ENCODE results near the gene P2RY14.

P2RY14 gene

GRCh38 chr3:151314137-151314536 lies 35.8 kb upstream of the P2RY14 start:
- no peak for DNase-seq (ENCODE audit: low read depth)
- TF ChIP-seq CTCF (IDR thresholded peaks at IDR 0.05; ENCODE audit: control insufficient read depth, insufficient read depth, low read depth, low read length, missing control alignments): no peak
- H3K4me3 ChIP-seq (ENCODE audit: control insufficient read depth, low read depth, low read length): no peak overlapping the region

- no peak for DNase-seq (ENCODE audit: low read depth)
- no peak for TF ChIP-seq CTCF (IDR thresholded peaks at IDR 0.05; ENCODE audit: control insufficient read depth, insufficient read depth, low read depth, low read length, missing control alignments)
- H3K4me3 ChIP-seq (ENCODE audit: control insufficient read depth, low read depth, low read length): no peak overlapping the region
Measured at GRCh38 chr3:151312972-151313371, 34.6 kb upstream of the P2RY14 start.

GRCh38 chr3:151309566-151309965 lies 31.2 kb upstream of the P2RY14 start:
- TF ChIP-seq CTCF (IDR thresholded peaks at IDR 0.05; ENCODE audit: control insufficient read depth, insufficient read depth, low read depth, low read length, missing control alignments): no peak
- no peak overlapping the region for H3K4me3 ChIP-seq (ENCODE audit: control insufficient read depth, low read depth, low read length)
- no peak for DNase-seq (ENCODE audit: low read depth)

- no peak for DNase-seq (ENCODE audit: low read depth)
- TF ChIP-seq CTCF (IDR thresholded peaks at IDR 0.05; ENCODE audit: control insufficient read depth, insufficient read depth, low read depth, low read length, missing control alignments): no peak
- H3K4me3 ChIP-seq (ENCODE audit: control insufficient read depth, low read depth, low read length): no peak overlapping the region
Measured at GRCh38 chr3:151307583-151308488, 29.5 kb upstream of the P2RY14 start.

- DNase-seq (ENCODE audit: low read depth): no peak
- TF ChIP-seq CTCF (IDR thresholded peaks at IDR 0.05; ENCODE audit: control insufficient read depth, insufficient read depth, low read depth, low read length, missing control alignments): no peak
- no peak overlapping the region for H3K4me3 ChIP-seq (ENCODE audit: control insufficient read depth, low read depth, low read length)
Measured at GRCh38 chr3:151307131-151307530, 28.8 kb upstream of the P2RY14 start.

- TF ChIP-seq CTCF (IDR thresholded peaks at IDR 0.05; ENCODE audit: control insufficient read depth, insufficient read depth, low read depth, low read length, missing control alignments): no peak
- no peak overlapping the region for H3K4me3 ChIP-seq (ENCODE audit: control insufficient read depth, low read depth, low read length)
- no peak for DNase-seq (ENCODE audit: low read depth)
Measured at GRCh38 chr3:151306168-151306810, 27.9 kb upstream of the P2RY14 start.
